Memory B cell (primary cell): ENCODE data around the gene MELTF.

Experiments
- ATAC-seq: fragments of 150-1000 bp; cut with Tn5 transposase; 2 replicates; pipeline ENCODE4 v1.10.0; 2021; ENCODE audit warnings: low read depth, mild to moderate bottlenecking, moderate library complexity
- DNase-seq, 2 donors: peaks; one replicate each; pipeline ENCODE4 v3.0.0; 2022; ENCODE audit warnings: low spot score in 2 of 2
- H3K27ac Mint-ChIP-seq: one replicate; pipeline ENCODE4 v1.8.0; 2022; ENCODE audit warnings: mild to moderate bottlenecking, moderate library complexity, mixed read lengths
- H3K27me3 Mint-ChIP-seq: one replicate; pipeline ENCODE4 v1.8.0; 2022; ENCODE audit warnings: mixed read lengths
- H3K36me3 Mint-ChIP-seq: one replicate; pipeline ENCODE4 v1.8.0; 2022; ENCODE audit warnings: mild to moderate bottlenecking, mixed read lengths
- H3K4me1 Mint-ChIP-seq: one replicate; pipeline ENCODE4 v1.8.0; 2022; ENCODE audit warnings: mixed read lengths
- H3K4me3 Mint-ChIP-seq: one replicate; pipeline ENCODE4 v1.8.0; 2022; ENCODE audit warnings: mild to moderate bottlenecking, moderate library complexity, mixed read lengths
- H3K9me3 Mint-ChIP-seq: one replicate; pipeline ENCODE4 v1.8.0; 2022; ENCODE audit warnings: mixed read lengths

The MELTF gene

DNA sequence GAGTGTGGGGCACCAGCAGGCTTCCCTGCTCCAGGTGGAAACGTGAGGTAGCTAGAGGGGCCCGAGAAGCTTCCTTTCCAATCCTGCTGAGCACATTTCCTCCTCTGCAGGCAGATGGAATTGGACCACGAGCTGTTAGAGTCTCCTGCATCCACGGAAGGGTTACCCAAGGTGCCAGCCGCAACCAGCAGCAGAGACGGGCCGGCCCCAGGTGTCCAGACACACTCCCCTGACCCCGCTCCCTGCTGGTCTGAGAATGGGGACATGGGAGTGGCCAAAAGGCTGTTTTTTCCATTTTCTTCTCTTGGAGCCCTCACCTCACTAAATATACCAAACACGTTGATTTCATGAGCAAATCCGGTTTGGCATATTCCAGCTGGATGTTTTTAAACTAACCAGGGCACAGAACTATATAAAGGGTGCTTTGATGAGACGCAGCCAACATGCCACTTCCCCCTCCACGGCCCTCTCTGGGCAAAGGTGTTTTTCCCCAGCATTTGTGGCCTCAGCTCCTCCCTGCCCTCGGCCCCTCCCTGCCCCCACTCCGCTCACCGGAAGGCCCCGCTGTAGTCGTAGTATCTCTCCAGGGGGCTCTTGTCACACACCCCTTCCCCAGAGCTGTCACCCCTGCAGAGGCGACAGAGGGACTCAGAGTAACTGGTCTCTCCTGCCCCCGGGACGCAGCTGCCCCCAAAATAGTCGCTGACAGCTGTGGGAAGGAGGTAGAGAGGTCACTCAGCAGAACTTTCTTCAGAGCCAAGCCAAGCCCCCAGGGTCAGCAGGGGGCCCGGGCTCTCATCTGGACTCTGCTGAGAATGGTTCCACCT, 7.0 kb downstream of the MELTF start:
- H3K27me3 Mint-ChIP-seq, result peaks cover 8% of the 10 kb centered on the region
- peak overlapping the region; percentile 72 for H3K4me3 Mint-ChIP-seq
- H3K4me1 Mint-ChIP-seq, result peaks cover 10% of the 10 kb centered on the region
- H3K36me3 Mint-ChIP-seq, result no peaks in the 10 kb centered on the region
- H3K27ac Mint-ChIP-seq, result peak overlapping the region; percentile 49
- ATAC-seq, result peak; percentile 25
- no peaks in the 10 kb centered on the region for H3K9me3 Mint-ChIP-seq
- DNase-seq, result peak in 1 of 2 donors; percentile 41

DNA sequence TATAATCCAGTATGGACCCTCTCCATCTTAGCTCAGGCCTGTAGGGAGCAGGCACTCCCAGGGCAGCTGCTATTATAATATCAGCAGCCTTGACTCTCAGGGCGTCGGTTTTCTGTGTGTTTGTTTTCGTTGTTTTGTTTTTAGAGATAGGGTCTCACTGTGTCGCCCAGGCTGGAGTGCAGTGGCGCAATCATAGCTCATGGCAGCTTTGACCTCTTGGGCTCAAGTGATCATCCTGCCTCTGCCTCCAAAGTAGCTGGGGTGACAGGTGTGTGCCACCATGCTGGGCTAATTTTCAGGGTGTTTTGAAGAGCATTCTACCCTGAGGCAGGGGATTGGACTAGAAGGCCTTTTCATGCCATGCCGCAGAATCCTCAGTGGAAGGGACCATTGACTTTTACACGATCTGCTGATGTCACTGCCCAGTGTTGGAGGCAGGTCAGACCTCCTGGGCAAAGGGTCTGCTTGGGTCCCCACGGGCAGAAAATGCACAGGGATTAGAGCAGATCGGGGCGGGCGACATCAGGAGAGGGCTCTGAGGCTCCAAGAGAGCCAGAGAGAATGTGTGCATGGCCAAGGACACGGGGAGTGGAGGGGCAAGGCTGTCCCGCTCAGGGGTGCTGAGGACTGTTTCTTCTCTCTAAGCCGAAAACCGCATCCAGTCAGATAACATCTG, 7.8 kb downstream of the MELTF start:
- DNase-seq (no peak), ATAC-seq (no peak)
- H3K27me3 Mint-ChIP-seq, result peaks cover 8% of the 10 kb centered on the region
- no peak overlapping the region for H3K4me3 Mint-ChIP-seq
- H3K27ac Mint-ChIP-seq, result no peak overlapping the region
- H3K9me3 Mint-ChIP-seq, result no peaks in the 10 kb centered on the region
- no peaks in the 10 kb centered on the region for H3K36me3 Mint-ChIP-seq
- H3K4me1 Mint-ChIP-seq, result peaks cover 10% of the 10 kb centered on the region

DNA sequence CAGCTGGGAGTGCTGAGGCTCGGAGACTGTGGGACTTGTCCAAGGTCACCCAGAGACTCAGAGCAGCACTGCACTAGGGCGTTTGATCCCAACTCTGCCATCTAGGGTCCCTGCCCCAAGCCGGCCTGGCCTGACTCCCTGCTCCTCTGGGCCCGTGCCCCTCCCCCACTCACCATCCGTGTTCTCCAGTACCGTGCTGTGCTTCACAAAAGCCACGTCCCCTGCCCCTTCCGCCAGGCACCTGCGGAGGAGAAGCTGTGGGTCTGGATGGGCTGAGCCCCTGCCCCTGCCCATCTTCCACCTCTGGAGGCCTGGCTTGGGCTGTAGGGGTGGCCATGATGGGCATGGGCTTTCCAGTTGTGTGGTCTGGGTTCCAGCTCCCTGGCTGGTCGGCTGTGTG, 8.4 kb downstream of the MELTF start:
- ATAC-seq (no peak), DNase-seq (no peak)
- Mint-ChIP-seq H3K9me3 (no peaks in the 10 kb centered on the region), H3K36me3 (no peaks in the 10 kb centered on the region), H3K27me3 (peaks cover 8% of the 10 kb centered on the region), H3K4me1 (peaks cover 10% of the 10 kb centered on the region), H3K4me3 (no peak overlapping the region), H3K27ac (no peak overlapping the region)

DNA sequence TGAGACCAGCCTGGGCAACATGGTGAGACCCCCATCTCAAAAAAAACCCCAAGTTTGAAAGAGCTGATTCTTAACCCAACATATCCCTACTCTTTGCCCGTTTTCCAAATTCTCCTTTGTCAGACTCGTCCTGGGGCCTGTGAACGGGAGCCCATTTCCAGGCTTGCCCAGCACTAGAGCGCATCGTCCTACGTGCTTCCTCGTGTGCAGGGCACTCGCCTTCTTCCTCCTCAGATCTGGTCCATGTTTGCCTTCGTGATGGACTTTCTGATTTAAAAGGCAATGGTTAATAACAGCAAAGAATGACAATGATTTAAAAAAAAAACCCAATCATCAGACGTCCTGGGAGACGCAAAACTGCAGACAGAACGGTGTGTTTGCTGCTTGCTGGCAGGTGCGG, 10.1 kb downstream of the MELTF start:
- Mint-ChIP-seq H3K9me3 (no peaks in the 10 kb centered on the region), H3K36me3 (no peaks in the 10 kb centered on the region), H3K4me1 (peaks cover 7% of the 10 kb centered on the region), H3K27me3 (peaks cover 1% of the 10 kb centered on the region), H3K4me3 (no peak overlapping the region), H3K27ac (no peak overlapping the region)
- ATAC-seq (no peak), DNase-seq (no peak)

DNA sequence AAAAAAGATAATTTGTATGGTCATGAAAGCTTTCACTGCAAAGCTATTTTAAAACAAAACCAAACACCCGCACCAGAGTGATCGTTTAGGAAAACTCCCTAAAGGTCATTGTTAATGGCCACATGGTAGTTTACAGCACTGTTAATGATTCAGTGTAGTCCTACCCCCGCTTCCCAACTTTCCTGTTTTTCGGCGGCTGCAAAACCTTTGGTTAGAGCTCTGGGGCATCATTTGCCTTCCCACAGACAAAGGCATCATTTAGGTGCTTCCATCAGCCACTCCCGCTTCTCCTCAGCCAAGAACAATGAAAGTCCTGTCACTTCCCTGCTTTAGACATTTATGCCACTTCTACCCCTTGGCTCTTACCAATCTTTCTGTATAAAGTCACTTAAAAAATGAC, 10.6 kb downstream of the MELTF start:
- Mint-ChIP-seq H3K36me3 (no peaks in the 10 kb centered on the region), H3K4me3 (no peak overlapping the region), H3K27me3 (peaks cover 1% of the 10 kb centered on the region), H3K4me1 (peaks cover 7% of the 10 kb centered on the region), H3K27ac (no peak overlapping the region), H3K9me3 (no peaks in the 10 kb centered on the region)
- DNase-seq (no peak), ATAC-seq (no peak)

DNA sequence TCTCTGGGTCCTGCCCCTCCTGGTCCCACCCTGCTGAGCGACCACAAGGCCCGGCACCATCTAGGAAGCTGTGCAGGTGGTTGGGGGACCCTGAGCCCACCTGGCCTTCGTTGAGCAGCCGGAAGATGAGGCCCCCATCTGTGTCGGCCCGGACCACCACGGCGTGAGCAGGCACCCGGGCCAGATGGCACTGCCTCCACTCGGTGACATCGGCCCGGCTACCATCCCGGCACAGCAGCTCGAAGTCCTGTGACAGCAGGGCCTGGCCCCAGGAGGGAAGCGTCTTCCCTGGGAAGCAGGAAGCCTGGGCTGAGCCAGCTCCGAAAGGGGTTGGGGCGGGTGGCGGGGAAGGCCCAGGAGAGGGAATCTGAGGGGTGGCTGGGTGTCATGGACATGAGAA, 12.6 kb downstream of the MELTF start:
- no peak for ATAC-seq
- DNase-seq, result no peak
- Mint-ChIP-seq H3K36me3 (no peaks in the 10 kb centered on the region), H3K27ac (no peak overlapping the region), H3K4me1 (no peaks in the 10 kb centered on the region), H3K4me3 (no peak overlapping the region), H3K27me3 (no peaks in the 10 kb centered on the region), H3K9me3 (no peaks in the 10 kb centered on the region)

DNA sequence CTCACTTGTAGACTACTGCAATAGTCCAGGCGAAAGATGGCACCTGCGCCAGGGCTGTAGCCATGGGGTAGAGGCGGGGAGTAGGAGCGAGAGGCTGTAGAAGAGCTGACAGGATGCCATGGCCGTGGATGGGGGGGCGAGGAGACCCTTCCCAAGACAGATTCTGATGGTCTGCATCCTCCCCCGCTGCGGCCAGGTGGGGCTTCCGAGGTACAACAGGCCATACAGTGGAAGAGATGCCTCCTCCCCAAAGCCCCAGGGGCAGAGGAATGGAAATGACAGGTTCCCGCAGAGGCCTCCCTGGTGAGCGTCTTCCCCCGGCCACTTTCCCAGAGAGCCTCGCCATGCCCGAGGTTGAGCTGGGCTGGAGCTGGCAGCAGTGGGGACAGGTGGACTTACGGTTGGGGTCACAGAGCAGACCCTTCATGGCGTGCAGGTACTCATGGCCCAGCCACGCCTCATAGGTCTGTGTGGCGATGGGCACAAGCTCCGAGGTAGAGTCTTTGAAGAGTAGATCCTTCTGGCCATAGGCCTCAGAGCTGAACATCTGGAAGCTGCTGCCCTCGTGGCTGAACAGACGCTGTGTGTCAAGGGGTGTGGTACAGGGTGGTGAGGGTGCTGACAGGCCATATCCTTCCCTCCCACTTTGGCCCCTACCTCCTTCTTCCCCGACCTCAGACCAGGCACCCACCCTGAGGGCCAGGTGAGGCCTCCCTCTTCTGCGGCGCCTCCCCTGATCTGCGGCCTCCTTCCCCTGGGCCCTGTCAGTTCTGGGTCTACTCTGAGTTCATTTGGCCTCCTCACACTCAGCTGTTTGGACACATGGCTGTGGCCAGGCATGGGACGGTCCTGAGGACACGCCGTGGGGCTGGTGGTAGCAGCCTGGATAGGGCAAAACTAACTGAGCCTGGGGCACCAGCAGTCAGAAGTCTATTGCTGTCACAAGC, 13.6 kb downstream of the MELTF start:
- Mint-ChIP-seq H3K27ac (no peak overlapping the region), H3K9me3 (no peaks in the 10 kb centered on the region), H3K36me3 (no peaks in the 10 kb centered on the region), H3K4me3 (no peak overlapping the region), H3K27me3 (peaks cover 2% of the 10 kb centered on the region), H3K4me1 (no peaks in the 10 kb centered on the region)
- DNase-seq (no peak), ATAC-seq (no peak)

DNA sequence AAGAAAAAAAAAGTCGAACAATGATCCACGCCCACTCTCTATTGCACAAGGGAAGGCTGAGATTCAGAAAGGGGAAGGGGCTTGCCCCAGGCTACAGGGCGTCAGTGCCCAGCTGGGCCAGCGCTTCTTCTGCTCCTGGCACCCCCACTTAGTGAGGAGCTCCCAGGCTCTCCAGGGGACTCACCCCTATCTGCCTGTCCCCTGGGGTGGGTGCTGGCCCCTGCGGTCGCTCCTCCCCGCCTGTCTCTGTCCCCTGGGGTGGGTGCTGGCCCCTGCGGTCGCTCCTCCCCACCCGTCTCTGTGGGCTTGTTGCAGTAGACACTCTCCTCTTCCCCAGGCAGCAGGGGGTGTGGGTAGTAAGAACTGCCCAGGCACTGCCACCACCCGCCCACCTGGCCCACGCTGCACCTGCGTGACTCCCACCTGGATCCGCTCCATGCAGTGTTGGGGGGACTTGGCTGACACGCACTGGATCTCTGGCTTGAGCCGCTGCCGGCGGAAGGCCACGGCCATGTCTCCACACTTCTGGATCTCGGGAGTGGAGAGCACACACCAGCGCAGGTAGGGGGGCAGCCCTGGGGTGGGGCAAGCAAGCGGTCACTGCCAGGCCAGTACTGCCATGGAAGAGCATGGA, 14.6 kb downstream of the MELTF start:
- H3K4me1 Mint-ChIP-seq, result no peaks in the 10 kb centered on the region
- no peaks in the 10 kb centered on the region for H3K9me3 Mint-ChIP-seq
- peaks cover 2% of the 10 kb centered on the region for H3K27me3 Mint-ChIP-seq
- ATAC-seq, result no peak
- H3K27ac Mint-ChIP-seq, result no peak overlapping the region
- H3K4me3 Mint-ChIP-seq, result no peak overlapping the region
- DNase-seq, result no peak
- no peaks in the 10 kb centered on the region for H3K36me3 Mint-ChIP-seq

DNA sequence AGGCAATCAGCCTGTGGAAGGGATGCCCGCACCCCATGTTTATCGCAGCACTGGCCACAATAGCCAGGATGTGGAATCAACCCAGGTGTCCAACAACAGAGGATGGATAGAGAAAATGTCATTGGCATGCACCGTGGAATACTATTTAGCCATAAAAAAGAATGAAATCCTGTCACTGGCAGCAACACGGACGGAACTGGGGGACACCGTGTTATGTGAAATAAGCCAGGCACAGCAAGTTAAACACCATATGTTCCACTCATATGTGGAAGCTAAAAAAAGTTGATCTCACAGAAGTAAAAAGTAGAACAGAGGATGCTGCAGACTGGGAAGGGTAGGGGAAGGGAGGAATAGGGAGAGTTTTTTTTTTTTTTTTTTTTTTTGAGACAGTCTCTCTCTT, 15.6 kb downstream of the MELTF start:
- no peak for DNase-seq
- no peaks in the 10 kb centered on the region for H3K9me3 Mint-ChIP-seq
- no peaks in the 10 kb centered on the region for H3K36me3 Mint-ChIP-seq
- no peak for ATAC-seq
- H3K27me3 Mint-ChIP-seq, result peaks cover 3% of the 10 kb centered on the region
- no peak overlapping the region for H3K27ac Mint-ChIP-seq
- no peaks in the 10 kb centered on the region for H3K4me1 Mint-ChIP-seq
- no peak overlapping the region for H3K4me3 Mint-ChIP-seq

DNA sequence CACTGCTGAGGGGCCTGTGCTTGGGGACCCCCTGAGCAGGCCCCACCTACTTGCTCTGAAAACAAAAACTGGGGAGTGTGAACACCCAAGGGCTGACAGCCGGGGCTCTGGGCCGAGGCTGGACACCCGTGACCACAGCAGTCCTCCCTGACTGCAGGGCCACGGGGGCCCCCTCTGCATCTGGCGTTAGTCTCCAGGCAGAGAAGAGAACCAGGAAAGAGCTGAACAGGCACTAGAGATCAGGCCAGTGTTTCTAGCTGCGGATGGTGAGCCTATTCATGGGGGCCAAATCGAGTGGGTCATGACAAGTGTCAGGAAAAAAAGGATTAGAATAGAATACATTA, 17.1 kb downstream of the MELTF start:
- Mint-ChIP-seq H3K9me3 (no peaks in the 10 kb centered on the region), H3K4me1 (no peaks in the 10 kb centered on the region), H3K27me3 (peaks cover 4% of the 10 kb centered on the region), H3K27ac (no peak overlapping the region), H3K4me3 (no peak overlapping the region), H3K36me3 (no peaks in the 10 kb centered on the region)
- ATAC-seq (no peak), DNase-seq (no peak)

DNA sequence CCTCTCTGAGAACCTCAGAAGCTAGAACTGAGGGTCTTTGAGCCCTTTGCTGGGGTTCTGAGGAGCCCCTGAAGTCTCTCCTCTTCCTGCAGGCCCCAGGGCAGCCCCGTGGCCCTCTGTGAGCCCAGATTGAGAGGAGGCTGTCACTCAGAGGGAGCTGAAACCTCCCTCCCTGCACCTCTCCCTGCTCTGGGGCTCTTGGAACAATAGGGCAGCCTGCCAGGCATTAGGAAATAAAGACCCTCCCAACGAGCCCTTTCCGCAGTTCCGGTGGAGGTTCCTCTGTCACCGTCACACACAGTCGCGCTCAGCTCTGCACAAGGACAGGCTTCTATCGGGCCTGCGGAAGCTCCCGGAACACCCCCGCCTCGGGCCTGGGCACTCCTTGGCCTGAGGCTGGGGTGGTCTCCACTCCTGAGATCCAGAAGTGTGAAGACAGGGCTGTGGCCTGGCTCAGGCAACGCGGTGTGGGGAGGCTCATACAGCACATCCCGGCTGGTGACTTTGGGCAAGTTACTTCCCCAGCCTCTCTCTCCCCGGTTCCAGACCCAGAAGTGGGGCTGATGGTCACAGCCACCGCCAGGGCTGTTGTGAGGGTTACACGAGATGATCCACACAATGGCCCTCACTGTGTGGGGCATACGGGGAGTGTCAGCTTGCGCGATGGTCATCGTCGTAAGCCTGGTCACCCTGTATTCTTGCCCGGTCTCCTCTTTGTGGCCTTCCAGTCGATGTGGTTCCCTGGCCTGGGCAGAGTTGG, 17.7 kb downstream of the MELTF start:
- H3K36me3 Mint-ChIP-seq, result no peaks in the 10 kb centered on the region
- H3K27ac Mint-ChIP-seq, result no peak overlapping the region

DNA sequence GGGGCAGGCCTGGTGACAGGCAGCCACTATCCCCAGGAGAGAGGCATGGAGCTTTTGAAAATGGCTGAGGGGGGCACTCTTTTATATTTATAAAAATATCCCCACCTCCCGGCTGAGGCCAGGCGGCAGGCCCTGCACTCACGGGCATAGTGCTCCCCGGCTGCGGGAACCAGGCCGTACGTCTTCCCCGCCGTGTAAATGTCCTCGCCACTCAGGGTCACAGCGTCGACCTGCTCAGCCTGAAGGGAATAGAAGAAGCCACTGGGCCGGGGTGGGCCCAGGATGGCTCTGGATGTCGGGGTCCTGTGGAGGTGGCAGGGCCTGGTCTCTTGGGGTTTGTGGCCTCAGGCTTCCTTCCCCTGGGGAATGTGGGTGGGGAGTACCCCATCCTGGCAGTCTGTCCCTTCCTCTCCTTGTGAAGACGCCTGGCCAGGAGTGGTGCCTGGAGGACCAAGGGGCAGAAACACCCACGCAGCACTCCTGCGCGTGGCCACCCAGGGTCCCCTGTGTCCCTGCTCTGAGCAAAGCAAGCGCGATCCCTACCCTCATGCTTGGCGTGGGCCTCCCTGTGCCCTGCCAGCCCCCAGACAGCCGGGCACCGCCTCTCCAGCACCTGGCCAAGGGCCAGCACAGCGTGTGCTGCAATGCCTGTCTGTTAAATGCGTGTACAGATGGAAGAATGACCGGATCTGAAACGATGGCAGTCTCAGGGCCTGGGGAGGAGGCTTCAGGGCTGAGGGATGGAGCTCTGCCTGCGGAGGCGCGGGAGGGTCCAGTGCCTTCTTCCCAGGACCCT, 18.9 kb downstream of the MELTF start:
- H3K9me3 Mint-ChIP-seq, result no peaks in the 10 kb centered on the region
- no peak overlapping the region for H3K4me3 Mint-ChIP-seq
- no peaks in the 10 kb centered on the region for H3K4me1 Mint-ChIP-seq
- peaks cover 4% of the 10 kb centered on the region for H3K27me3 Mint-ChIP-seq
- no peaks in the 10 kb centered on the region for H3K36me3 Mint-ChIP-seq
- DNase-seq, result no peak
- no peak for ATAC-seq
- no peak overlapping the region for H3K27ac Mint-ChIP-seq

More for the DNA sequence above, 17.7 kb downstream of the MELTF start:
- Mint-ChIP-seq H3K9me3 (no peaks in the 10 kb centered on the region), H3K27me3 (peaks cover 4% of the 10 kb centered on the region), H3K4me1 (no peaks in the 10 kb centered on the region), H3K4me3 (no peak overlapping the region)
- ATAC-seq (no peak), DNase-seq (no peak)
